H1 (cell line): ENCODE results near the gene NTN4. TPM values are rescaled to one million over a fixed set of nuclear protein-coding genes. Genes with fewer than 3 reads are reported as not detected.

ENCODE experiments used
- CTCF ChIA-PET: fragments of 300-600 bp; sonication (Branson Sonifier 250); formaldehyde crosslinking; loops from one replicate; lab custom pipeline; 2021; ENCODE audit not compliant: partially characterized antibody; lab: Charles Lee
- POLR2A ChIA-PET: fragments of 300-600 bp; sonication (Branson Sonifier 250); formaldehyde crosslinking; loops from one replicate; lab custom pipeline; 2021; ENCODE audit warnings: inconsistent platforms; ENCODE audit not compliant: partially characterized antibody; lab: Charles Lee
- DNase-seq, 2 experiments: peaks; one replicate each; pipeline versions ENCODE4 v3.0.0 to v3.0.0-alpha.2; 2010 to 2022; ENCODE audit warnings: low spot score in 2 of 2, low read depth in 1 of 2, mixed read lengths in 1 of 2
- FAIRE-seq: peaks from 2 replicates; lab custom pipeline; 2011; peaks lifted over from hg19 to GRCh38; lab: Jason Lieb, UNC
- H2AFZ ChIP-seq: 2 replicates; pipeline ENCODE4 v1.8.1; 2012; ENCODE audit warnings: low read length, inconsistent platforms
- H2AK5ac ChIP-seq: 2 replicates; pipeline ENCODE4 v1.6.1; 2013; ENCODE audit warnings: low read depth, low read length
- H2BK120ac ChIP-seq: replicated peaks from 2 replicates; pipeline ENCODE3; 2013; ENCODE audit warnings: low read depth, low read length, inconsistent platforms
- H2BK12ac ChIP-seq: 2 replicates; pipeline ENCODE4 v1.6.1; 2013; ENCODE audit warnings: low read depth, low read length
- H2BK15ac ChIP-seq: 2 replicates; pipeline ENCODE4 v1.6.1; 2013; ENCODE audit warnings: low read length
- H2BK20ac ChIP-seq: 2 replicates; pipeline ENCODE4 v1.6.1; 2013; ENCODE audit warnings: low read length
- H2BK5ac ChIP-seq: 2 replicates; pipeline ENCODE4 v1.6.1; 2013; ENCODE audit warnings: low read depth, low read length
- H3K14ac ChIP-seq: 2 replicates; pipeline ENCODE4 v1.6.1; 2013; ENCODE audit warnings: inconsistent platforms; ENCODE audit not compliant: insufficient read length
- H3K18ac ChIP-seq: 2 replicates; pipeline ENCODE4 v1.6.1; 2013; ENCODE audit warnings: low read length; ENCODE audit errors: extremely low read depth
- H3K23ac ChIP-seq: 2 replicates; pipeline ENCODE4 v1.6.1; 2013; ENCODE audit warnings: inconsistent platforms; ENCODE audit not compliant: insufficient read length
- H3K23me2 ChIP-seq: 2 replicates; pipeline ENCODE4 v1.6.1; 2013; ENCODE audit warnings: low read depth, low read length
- H3K27ac ChIP-seq: 2 replicates; pipeline ENCODE4 v1.6.1; 2011; ENCODE audit warnings: low read depth, low read length, inconsistent platforms
- H3K27me3 ChIP-seq, 4 experiments: replicated peaks in 1 of 4; 1 replicate in 1 of 4; 2 replicates in 3 of 4; pipeline versions ENCODE4 v1.6.1 to v1.8.1; 2011 to 2013; ENCODE audit warnings: low read length in 3 of 4, mild to moderate bottlenecking in 3 of 4, inconsistent platforms in 2 of 4, mixed read lengths in 2 of 4, moderate library complexity in 1 of 4; ENCODE audit not compliant: control insufficient read depth in 3 of 4, insufficient read depth in 3 of 4; ENCODE audit errors: extremely low read depth in 1 of 4
- H3K36me3 ChIP-seq, 4 experiments: 2 replicates each; pipeline versions ENCODE4 v1.6.1 to v1.8.1; 2011 to 2013; ENCODE audit warnings: mild to moderate bottlenecking in 4 of 4, low read length in 3 of 4, moderate library complexity in 2 of 4, control low read depth in 1 of 4, inconsistent platforms in 1 of 4; ENCODE audit not compliant: insufficient read depth in 4 of 4, control insufficient read depth in 2 of 4
- H3K4ac ChIP-seq: replicated peaks from 2 replicates; pipeline ENCODE3; 2013; ENCODE audit warnings: low read length, low read depth, mixed read lengths, inconsistent platforms; ENCODE audit not compliant: insufficient read length
- H3K4me1 ChIP-seq, 4 experiments: replicated peaks in 1 of 4; 1 replicate in 1 of 4; 2 replicates in 3 of 4; pipeline versions ENCODE4 v1.6.1 to v1.8.1; 2011 to 2013; ENCODE audit warnings: low read length in 3 of 4, inconsistent platforms in 2 of 4, mixed read lengths in 1 of 4; ENCODE audit not compliant: insufficient read depth in 4 of 4, control insufficient read depth in 3 of 4
- H3K4me2 ChIP-seq, 2 experiments: 2 replicates each; pipeline versions ENCODE4 v1.6.1 to v1.8.1; 2011 to 2013; ENCODE audit warnings: low read depth in 2 of 2, low read length in 2 of 2, control low read depth in 1 of 2, inconsistent platforms in 1 of 2, mild to moderate bottlenecking in 1 of 2; ENCODE audit not compliant: insufficient read depth in 1 of 2
- H3K4me3 ChIP-seq, 4 experiments: fragments of 200-600, 300-600 bp in 1 of 4; sonication (generic), shearing (Covaris generic), sonication (Bioruptor Twin) in 1 of 4; 2 replicates each; pipeline versions ENCODE4 v1.5.1 to v1.8.1; 2011 to 2016; ENCODE audit warnings: low read length in 4 of 4, low read depth in 3 of 4, control low read depth in 2 of 4, inconsistent platforms in 2 of 4, mild to moderate bottlenecking in 2 of 4, mixed read lengths in 1 of 4, moderate library complexity in 1 of 4; ENCODE audit not compliant: insufficient read depth in 2 of 4; ENCODE audit errors: extremely low read depth in 1 of 4
- H3K56ac ChIP-seq: replicated peaks from 2 replicates; pipeline ENCODE3; 2013; ENCODE audit warnings: low read depth, mild to moderate bottlenecking, mixed read lengths, low read length, inconsistent platforms; ENCODE audit not compliant: insufficient read length
- H3K79me1 ChIP-seq: 2 replicates; pipeline ENCODE4 v1.6.1; 2013; ENCODE audit warnings: low read depth, low read length, control low read depth
- H3K79me2 ChIP-seq, 2 experiments: 2 replicates each; pipeline versions ENCODE4 v1.6.1 to v1.8.1; 2012 to 2013; ENCODE audit warnings: low read length in 2 of 2, mild to moderate bottlenecking in 2 of 2, inconsistent platforms in 1 of 2; ENCODE audit not compliant: insufficient read depth in 2 of 2, control insufficient read depth in 1 of 2
- H3K9ac ChIP-seq, 4 experiments: replicated peaks in 1 of 4; 1 replicate in 1 of 4; 2 replicates in 3 of 4; pipeline versions ENCODE4 v1.6.1 to v1.8.1; 2011 to 2013; ENCODE audit warnings: low read depth in 3 of 4, low read length in 3 of 4, control low read depth in 2 of 4, mild to moderate bottlenecking in 2 of 4, moderate library complexity in 2 of 4, inconsistent platforms in 1 of 4; ENCODE audit errors: extremely low read depth in 1 of 4
- H3K9me3 ChIP-seq, 2 experiments: 2 replicates each; pipeline versions ENCODE4 v1.6.1 to v1.8.1; 2012 to 2013; ENCODE audit warnings: mild to moderate bottlenecking in 2 of 2, moderate library complexity in 2 of 2, control low read depth in 1 of 2, inconsistent platforms in 1 of 2, low read depth in 1 of 2, low read length in 1 of 2, mixed read lengths in 1 of 2; ENCODE audit not compliant: insufficient read depth in 2 of 2
- H4K20me1 ChIP-seq, 2 experiments: replicated peaks in 1 of 2; 2 replicates each; pipeline versions ENCODE3 to v1.8.1; 2011 to 2013; ENCODE audit warnings: inconsistent platforms in 2 of 2, low read length in 2 of 2, mild to moderate bottlenecking in 1 of 2; ENCODE audit not compliant: insufficient read depth in 2 of 2, control insufficient read depth in 1 of 2
- H4K5ac ChIP-seq: 2 replicates; pipeline ENCODE4 v1.6.1; 2013; ENCODE audit warnings: low read length, low read depth, mixed read lengths, inconsistent platforms; ENCODE audit not compliant: insufficient read length
- H4K8ac ChIP-seq: 2 replicates; pipeline ENCODE4 v1.8.0; 2013; ENCODE audit warnings: mild to moderate bottlenecking, moderate library complexity, low read length, inconsistent platforms; ENCODE audit not compliant: insufficient read depth; ENCODE audit errors: extremely low read depth
- H4K91ac ChIP-seq: replicated peaks from 2 replicates; pipeline ENCODE3; 2013; ENCODE audit warnings: low read length, mixed read lengths, inconsistent platforms; ENCODE audit not compliant: insufficient read length
- CBX5 ChIP-seq: fragments of 300-800, 300-1000 bp; sonication (generic); IDR thresholded peaks from 2 replicates; pipeline ENCODE4 v1.7.1; 2016; ENCODE audit warnings: antibody characterized with exemption, low read length, low read depth
- EGR1 ChIP-seq: IDR thresholded peaks from 2 replicates; pipeline ENCODE4 v1.6.1; 2011; ENCODE audit warnings: low read depth, low read length, borderline replicate concordance
- HDAC6 ChIP-seq: IDR thresholded peaks from one replicate; pipeline ENCODE4 v1.7.1; 2012; ENCODE audit warnings: low read depth, mild to moderate bottlenecking, inconsistent platforms, low read length, moderate library complexity
- SIX5 ChIP-seq: IDR thresholded peaks from 2 replicates; pipeline ENCODE4 v1.6.1; 2011; ENCODE audit warnings: mild to moderate bottlenecking, low read depth, low read length
- WGBS, 2 experiments: shearing (Covaris generic) in 1 of 2; methylation state at CpG; one replicate each; pipeline versions ENCODE4 v1.1.6 to v1.1.7; 2013 to 2015; ENCODE audit warnings: low lambda C conversion rate in 2 of 2, mixed read lengths in 2 of 2, inconsistent platforms in 1 of 2, low coverage in 1 of 2, missing lambda C conversion rate in 1 of 2; ENCODE audit not compliant: insufficient replicate concordance in 2 of 2, insufficient coverage in 1 of 2, insufficient read length in 1 of 2; ENCODE audit errors: extremely low coverage in 1 of 2, missing lambda C conversion rate in 1 of 2; 5-methylcytosine and 5-hydroxymethylcytosine counted together
- polyA plus RNA-seq, 7 experiments: library from polyadenylated mRNA; depleted of rRNA in 3 of 7; stranded (reverse) in 5 of 7; unstranded in 2 of 7; fragments of >200 nt in 5 of 7; fragments of 200-250 nt in 2 of 7; gene quantifications; 1 replicate in 5 of 7; 2 replicates in 1 of 7; 4 replicates in 1 of 7; pipeline versions ENCODE4 v1.2.1 to v1.2.3, GENCODE V29; 2011 to 2013; ENCODE audit warnings: missing spikeins in 2 of 7, mixed read lengths in 2 of 7
- total RNA-seq: library from RNA; stranded (reverse); fragmentation: NEBNext Ultra II Directional; extraction: Animal tissue kit (Norgen Biotek cat#: 25700); gene quantifications from 2 replicates; pipeline ENCODE4 v1.2.1, GENCODE V29; 2021

Gene NTN4
- total and polyA plus RNA-seq, 2 of the 8 experiments (the other 6 are each of a cell fraction or from before 2014, with no cell fraction given) = 0.74 to 1.3 TPM

- Histone ChIP-seq H3K27ac (no peak overlapping the region), H4K20me1 (no peaks in the 10 kb centered on the region), H2BK15ac (no peak overlapping the region), H3K36me3 (no peaks in the 10 kb centered on the region), H3K23me2 (no peaks in the 10 kb centered on the region), H3K23ac (no peak overlapping the region), H2AFZ (no peak overlapping the region), H3K4me2 (no peak overlapping the region), H4K5ac (no peak overlapping the region), H3K14ac (no peak overlapping the region), H2BK120ac (no peak overlapping the region), H4K91ac (no peak overlapping the region), H3K56ac (no peak overlapping the region), H3K4ac (no peak overlapping the region), H3K4me1 (no peaks in the 10 kb centered on the region), H3K27me3 (no peaks in the 10 kb centered on the region), H2BK12ac (no peak overlapping the region), H4K8ac (no peak overlapping the region), H3K79me2 (no peaks in the 10 kb centered on the region), H3K4me3 (no peak overlapping the region), H3K18ac (no peak overlapping the region), H3K79me1 (no peaks in the 10 kb centered on the region), H3K9ac (no peak overlapping the region), H2AK5ac (no peak overlapping the region), H2BK5ac (no peak overlapping the region), H3K9me3 (no peaks in the 10 kb centered on the region; a peak in 2 of 4 replicates), H2BK20ac (no peak overlapping the region)
- DNase-seq (no peak), FAIRE-seq (no peak)
- POLR2A ChIA-PET = interaction anchor here (0.9 kb wide), 1 partner anchor 202 kb away, joined by 4 read pairs; no protein-coding TSS in a partner anchor
- no peak for TF ChIP-seq EGR1
- no peak for TF ChIP-seq CBX5
- TF ChIP-seq SIX5 = no peak
- TF ChIP-seq HDAC6 = no peak
- 75% methylated on average over 2 of the region's 2 CpGs; no CpG with 5 or more reads in 1 of the 2 experiments for WGBS, 2 experiments
- CTCF ChIA-PET = interaction anchor here (0.9 to 1.6 kb wide), 5 partner anchors 11 to 227 kb away, joined by 3 to 6 read pairs (median 3); no protein-coding TSS in a partner anchor
These were observed 19.8 kb upstream of the NTN4 start for GRCh38 chr12:95810411-95810810.
